HG02678 (cell line): Measurements from ENCODE around the gene PDZD2.
"Not testable (repeated sequence)": the region's sequence is repeated elsewhere in the genome, so short reads cannot be mapped to it uniquely, and the experiment has no call there.

Experiments used
- ATAC-seq: cut with Tn5 transposase; IDR thresholded peaks from one replicate; pipeline ENCODE4 v1.9.1; 2021; ENCODE audit warnings: mild to moderate bottlenecking, moderate library complexity; ENCODE audit not compliant: unreplicated experiment

Gene PDZD2

GRCh38 chr5:31638748-31639418 is at the start of gene PDZD2:
TSS of gene PDZD2 (plus strand) at chr5:31639131.
- ATAC-seq, result peak; percentile 74

GRCh38 chr5:31593665-31594064 is 45.3 kb upstream of the PDZD2 start:
- ATAC-seq, result no peak

- ATAC-seq, result no peak
Measured at GRCh38 chr5:31596354-31596753, 42.6 kb upstream of the PDZD2 start.

GRCh38 chr5:31598640-31599611 is 40.0 kb upstream of the PDZD2 start:
- no peak for ATAC-seq

- not testable (repeated sequence) for ATAC-seq
Measured at GRCh38 chr5:31602305-31602704, 36.6 kb upstream of the PDZD2 start.

- ATAC-seq, result no peak
Measured at GRCh38 chr5:31604240-31604639, 34.7 kb upstream of the PDZD2 start.

- no peak for ATAC-seq
Measured at GRCh38 chr5:31604644-31605043, 34.3 kb upstream of the PDZD2 start.

- ATAC-seq, result no peak
Measured at GRCh38 chr5:31605920-31606319, 33.0 kb upstream of the PDZD2 start.

GRCh38 chr5:31607546-31607945 is 31.4 kb upstream of the PDZD2 start:
- no peak for ATAC-seq

- no peak for ATAC-seq
Measured at GRCh38 chr5:31611002-31611401, 27.9 kb upstream of the PDZD2 start.

GRCh38 chr5:31613651-31614050 is 25.3 kb upstream of the PDZD2 start:
- ATAC-seq, result no peak

GRCh38 chr5:31614151-31615020 is 24.5 kb upstream of the PDZD2 start:
- ATAC-seq, result no peak

- ATAC-seq, result no peak
Measured at GRCh38 chr5:31617867-31618266, 21.1 kb upstream of the PDZD2 start.

- ATAC-seq, result no peak
Measured at GRCh38 chr5:31620026-31620425, 18.9 kb upstream of the PDZD2 start.

- no peak for ATAC-seq
Measured at GRCh38 chr5:31623249-31623648, 15.7 kb upstream of the PDZD2 start.

- ATAC-seq, result no peak
Measured at GRCh38 chr5:31625394-31625793, 13.5 kb upstream of the PDZD2 start.

GRCh38 chr5:31626156-31626555 is 12.8 kb upstream of the PDZD2 start:
- no peak for ATAC-seq

GRCh38 chr5:31626604-31627234 is 12.2 kb upstream of the PDZD2 start:
- ATAC-seq, result no peak

- no peak for ATAC-seq
Measured at GRCh38 chr5:31630931-31631330, 8.0 kb upstream of the PDZD2 start.

GRCh38 chr5:31632460-31632859 is 6.5 kb upstream of the PDZD2 start:
- ATAC-seq, result no peak

- no peak for ATAC-seq
Measured at GRCh38 chr5:31635446-31635845, 3.5 kb upstream of the PDZD2 start.
